GM19099 (cell line): Measurements from ENCODE around the gene FBXO2.

Source experiments
- POLR2A ChIP-seq: IDR thresholded peaks from 3 replicates; pipeline ENCODE4 v1.6.1; 2011; ENCODE audit warnings: low read depth; ENCODE audit not compliant: insufficient read length; ENCODE audit errors: extremely low read depth

Gene FBXO2

DNA sequence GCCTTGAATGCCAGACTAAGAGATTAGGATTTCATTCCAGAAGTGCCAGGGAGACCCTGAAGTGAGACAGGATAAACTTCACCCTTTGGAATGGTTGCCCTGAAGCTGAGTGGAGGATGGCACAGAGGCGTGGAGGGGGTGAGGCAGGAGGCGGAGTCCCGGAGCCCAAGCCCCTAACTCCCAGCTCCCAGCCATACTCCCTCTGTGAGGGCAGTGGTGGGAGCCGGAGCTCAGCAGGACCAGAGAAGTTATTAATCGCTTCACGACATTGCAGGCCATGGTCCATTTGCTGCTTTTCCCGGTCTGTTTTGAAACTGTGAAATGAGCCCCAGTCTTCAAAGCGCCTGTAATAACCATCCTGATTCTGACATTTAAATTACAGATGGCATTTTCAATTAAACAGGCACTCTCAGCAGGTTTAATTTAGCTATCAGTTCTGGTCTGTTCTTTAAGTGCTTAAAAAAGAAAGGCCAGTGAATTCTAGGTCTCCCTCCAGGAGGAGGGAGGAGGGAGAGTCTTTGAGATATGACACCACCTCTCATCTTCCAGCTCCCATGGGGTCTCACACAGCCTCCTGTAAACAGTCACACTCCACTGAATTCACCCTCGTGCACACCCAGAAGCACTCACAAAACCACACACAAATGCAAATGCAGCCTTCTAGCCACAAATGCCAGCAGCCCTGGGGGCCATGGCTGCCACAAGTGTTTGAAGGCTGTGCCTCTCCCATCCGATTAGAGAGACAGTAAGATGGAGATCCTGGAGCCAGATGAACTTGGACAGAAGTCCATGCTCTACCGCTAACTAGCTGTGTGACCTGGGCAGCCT lies 19.6 kb downstream of the FBXO2 start:
- no peak for TF ChIP-seq POLR2A

GRCh38 chr1:11629184-11630016 lies 24.8 kb downstream of the FBXO2 start:
- TF ChIP-seq POLR2A = no peak

GRCh38 chr1:11628767-11629166 lies 25.5 kb downstream of the FBXO2 start:
- no peak for TF ChIP-seq POLR2A

DNA sequence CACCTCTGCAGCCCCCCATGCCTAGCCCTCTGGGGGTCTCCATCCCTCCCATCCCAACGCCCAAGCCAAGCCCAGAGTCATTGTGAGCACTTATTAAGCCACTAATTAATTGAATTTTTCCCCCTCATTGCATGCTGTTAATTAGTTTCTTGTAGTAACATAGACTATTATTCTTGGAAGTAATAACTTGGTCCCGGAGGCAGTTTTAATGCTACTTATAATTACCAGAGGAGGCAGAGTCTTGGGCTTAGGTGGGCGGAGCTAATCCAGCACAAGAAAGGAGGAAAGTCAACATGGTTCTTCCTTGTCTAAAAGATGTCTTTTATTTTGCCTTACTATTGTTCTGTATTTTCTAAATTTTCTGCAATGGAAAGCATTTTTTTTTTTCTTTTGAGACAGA lies 27.7 kb downstream of the FBXO2 start:
- no peak for TF ChIP-seq POLR2A

DNA sequence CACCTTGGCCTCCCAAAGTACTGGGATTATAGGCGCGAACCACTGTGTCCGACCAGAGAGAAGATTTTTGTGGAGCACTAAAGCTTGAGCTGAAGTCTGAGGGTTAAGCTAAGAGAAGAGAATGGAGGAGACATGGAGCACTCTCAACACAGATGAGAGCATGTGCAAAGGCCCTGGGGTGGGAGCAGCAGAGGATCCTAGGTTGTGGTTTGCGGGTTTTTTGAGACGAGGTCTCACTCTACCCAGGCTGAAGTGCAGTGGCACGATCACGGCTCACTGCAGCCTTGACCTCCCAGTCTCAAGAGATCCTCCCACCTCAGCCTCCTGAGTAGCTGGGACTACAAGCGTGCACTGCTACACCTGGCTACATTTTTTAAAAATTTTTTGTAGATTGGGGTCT lies 30.5 kb downstream of the FBXO2 start:
- no peak for TF ChIP-seq POLR2A

GRCh38 chr1:11622398-11622797 lies 31.8 kb downstream of the FBXO2 start:
- TF ChIP-seq POLR2A = no peak

- no peak for TF ChIP-seq POLR2A
Measured at GRCh38 chr1:11620924-11621323, 33.3 kb downstream of the FBXO2 start.

DNA sequence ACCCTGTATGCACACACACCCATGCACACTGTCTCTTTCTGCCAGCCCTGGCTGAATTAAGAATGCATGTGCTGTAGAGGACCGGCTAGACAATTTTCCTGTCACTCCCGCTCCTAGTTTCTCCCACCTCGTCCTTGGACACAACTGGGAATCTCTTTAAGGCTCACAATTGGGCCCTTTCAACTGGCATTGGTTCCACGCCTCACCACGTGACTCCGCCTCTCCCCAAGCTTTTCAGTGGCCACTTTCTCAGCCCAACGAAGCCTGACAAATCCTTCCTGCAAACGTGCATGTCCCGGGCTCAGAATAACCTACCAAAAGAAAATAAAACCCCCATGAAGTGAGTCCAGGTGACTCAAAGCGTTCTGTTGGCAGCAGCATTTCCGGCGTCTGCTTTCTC lies 33.8 kb downstream of the FBXO2 start:
- no peak for TF ChIP-seq POLR2A

- TF ChIP-seq POLR2A = no peak
Measured at GRCh38 chr1:11617741-11618140, 36.5 kb downstream of the FBXO2 start.

- no peak for TF ChIP-seq POLR2A
Measured at GRCh38 chr1:11617314-11617713, 36.9 kb downstream of the FBXO2 start.

DNA sequence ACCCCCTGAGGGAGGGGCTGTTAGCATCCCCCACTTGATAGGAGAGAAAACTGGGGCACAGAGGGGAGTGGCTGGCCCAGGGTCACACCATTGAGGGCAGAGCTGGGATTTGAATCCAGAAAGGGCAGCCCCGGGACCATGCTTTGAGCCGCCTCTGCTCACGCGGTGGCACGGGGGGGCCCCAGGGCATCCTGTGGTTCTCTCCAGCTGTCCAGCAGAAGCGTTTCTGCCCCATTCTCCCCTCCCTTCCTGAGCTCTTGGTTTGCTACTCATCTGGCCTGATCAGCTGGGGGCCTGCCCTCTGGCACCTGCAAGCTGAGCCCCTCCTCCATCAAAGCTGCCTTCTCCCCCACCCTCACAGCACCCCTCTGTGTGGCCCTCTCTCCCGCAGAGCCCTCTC lies 37.5 kb downstream of the FBXO2 start:
- TF ChIP-seq POLR2A = no peak

- TF ChIP-seq POLR2A = no peak
Measured at GRCh38 chr1:11615090-11615489, 39.1 kb downstream of the FBXO2 start.

- no peak for TF ChIP-seq POLR2A
Measured at GRCh38 chr1:11613347-11613746, 40.9 kb downstream of the FBXO2 start.

DNA sequence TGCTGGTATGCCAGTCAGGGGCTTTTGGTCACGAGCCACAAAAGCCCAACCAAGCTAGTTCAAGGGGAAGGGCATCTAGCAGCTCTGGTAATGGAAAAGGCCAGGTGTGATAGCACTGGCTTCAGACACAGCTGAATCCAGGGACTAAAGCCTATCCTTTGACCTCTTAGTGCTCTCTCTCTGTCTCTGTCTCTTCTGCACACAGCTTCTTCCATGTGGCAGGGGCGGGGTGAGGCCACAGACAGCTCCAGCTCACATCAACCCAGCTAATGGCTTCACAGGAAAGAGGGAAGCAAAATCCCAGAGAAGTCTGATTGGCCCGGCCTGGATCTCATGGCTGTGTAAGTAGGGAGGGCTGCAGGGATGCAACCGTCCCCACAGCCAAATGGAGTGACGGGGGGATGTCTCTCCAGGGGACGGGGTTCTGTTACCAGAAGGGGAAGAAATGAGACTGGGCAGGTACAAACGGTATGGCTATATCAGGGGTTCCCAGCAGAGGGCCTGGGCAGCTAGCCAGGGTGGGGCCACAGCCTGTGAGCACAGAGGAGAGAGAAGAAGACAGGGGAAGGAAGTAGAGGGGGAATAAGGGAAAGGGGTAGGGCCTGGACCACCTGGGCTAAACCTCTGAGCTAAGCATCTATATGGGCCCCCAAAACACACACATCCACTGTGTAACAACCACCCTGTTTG lies 42.4 kb downstream of the FBXO2 start:
- TF ChIP-seq POLR2A = no peak

- no peak for TF ChIP-seq POLR2A
Measured at GRCh38 chr1:11610629-11611180, 43.5 kb downstream of the FBXO2 start.
